IMR-90 (cell line): ENCODE measurements around the gene SPAG16. TPM values are rescaled to one million over a fixed set of nuclear protein-coding genes. Genes with fewer than 3 reads are reported as not detected.

ENCODE experiments used
- ATAC-seq: fragments of 200-7000 bp; cut with Tn5 transposase; 2 replicates; pipeline ENCODE4 v1.9.1; 2020; ENCODE audit warnings: low read depth, mild to moderate bottlenecking, moderate library complexity
- BruUV-seq: library from RNA; stranded (reverse); fragments of 400-500 nt; replicated peaks from 2 replicates; lab custom pipeline; 2021; lab: Mats Ljungman, UMichigan
- CTCF ChIA-PET: fragments of 300-600 bp; formaldehyde crosslinking; extraction: SDS; loops from one replicate; lab custom pipeline; 2021; ENCODE audit warnings: antibody characterized with exemption; lab: Yijun Ruan, JAX
- POLR2A ChIA-PET: fragments of 300-600 bp; sonication (Branson Sonifier 250); formaldehyde crosslinking; loops from one replicate; lab custom pipeline; 2022; ENCODE audit warnings: antibody characterized with exemption; ENCODE audit not compliant: unreplicated experiment; lab: Charles Lee
- DNase-seq: peaks from one replicate; pipeline ENCODE4 v3.0.0; 2013
- H2AFZ ChIP-seq: replicated peaks from 2 replicates; pipeline ENCODE3; 2013; ENCODE audit warnings: low read length, mild to moderate bottlenecking; ENCODE audit not compliant: poor library complexity
- H2AK5ac ChIP-seq: 2 replicates; pipeline ENCODE4 v1.6.1; 2013; ENCODE audit warnings: low read depth, low read length, inconsistent platforms
- H2AK9ac ChIP-seq: replicated peaks from 2 replicates; pipeline ENCODE3; 2013; ENCODE audit warnings: mild to moderate bottlenecking, low read depth, low read length, moderate library complexity; ENCODE audit not compliant: poor library complexity
- H2BK120ac ChIP-seq: 2 replicates; pipeline ENCODE4 v1.6.1; 2013; ENCODE audit warnings: low read depth, low read length, inconsistent platforms
- H2BK15ac ChIP-seq: 3 replicates; pipeline ENCODE4 v1.6.1; 2013; ENCODE audit warnings: low read depth, low read length, inconsistent platforms
- H2BK20ac ChIP-seq: 2 replicates; pipeline ENCODE4 v1.6.1; 2013; ENCODE audit warnings: low read depth, mild to moderate bottlenecking, inconsistent platforms, low read length, moderate library complexity
- H2BK5ac ChIP-seq: 2 replicates; pipeline ENCODE4 v1.6.1; 2013; ENCODE audit warnings: mild to moderate bottlenecking, low read depth, low read length, inconsistent platforms; ENCODE audit not compliant: poor library complexity, severe bottlenecking
- H3K14ac ChIP-seq: replicated peaks from 2 replicates; pipeline ENCODE4 v1.6.1; 2013; ENCODE audit warnings: low read depth, low read length, inconsistent platforms
- H3K18ac ChIP-seq: 2 replicates; pipeline ENCODE4 v1.6.1; 2013; ENCODE audit warnings: low read depth, low read length, control low read depth
- H3K23ac ChIP-seq: 2 replicates; pipeline ENCODE4 v1.6.1; 2013; ENCODE audit warnings: low read depth, low read length, inconsistent platforms
- H3K27ac ChIP-seq: 2 replicates; pipeline ENCODE4 v1.5.1; 2013; ENCODE audit warnings: mild to moderate bottlenecking, control low read depth, low read length; ENCODE audit not compliant: insufficient read depth
- H3K27me3 ChIP-seq: 2 replicates; pipeline ENCODE4 v1.6.1; 2013; ENCODE audit warnings: low read length; ENCODE audit not compliant: control insufficient read depth, insufficient read depth
- H3K36me3 ChIP-seq: 2 replicates; pipeline ENCODE4 v1.6.1; 2013; ENCODE audit warnings: low read length, mixed read lengths; ENCODE audit not compliant: control insufficient read depth, insufficient read depth
- H3K4ac ChIP-seq: 2 replicates; pipeline ENCODE4 v1.6.1; 2013; ENCODE audit warnings: low read depth, low read length, inconsistent platforms
- H3K4me1 ChIP-seq: 2 replicates; pipeline ENCODE4 v1.6.1; 2013; ENCODE audit warnings: low read length, mixed read lengths; ENCODE audit not compliant: control insufficient read depth, insufficient read depth
- H3K4me2 ChIP-seq: 2 replicates; pipeline ENCODE4 v1.6.1; 2013; ENCODE audit warnings: low read depth, mild to moderate bottlenecking, control low read depth, low read length, moderate library complexity
- H3K4me3 ChIP-seq: 2 replicates; pipeline ENCODE4 v1.5.1; 2013; ENCODE audit warnings: low read depth, mild to moderate bottlenecking, control low read depth, low read length, moderate library complexity; ENCODE audit not compliant: insufficient read depth
- H3K56ac ChIP-seq: 2 replicates; pipeline ENCODE4 v1.6.1; 2013; ENCODE audit warnings: low read length, inconsistent platforms; ENCODE audit not compliant: insufficient read depth; ENCODE audit errors: extremely low read depth
- H3K79me1 ChIP-seq, 2 experiments: 2 replicates each; pipeline ENCODE4 v1.6.1; 2013; ENCODE audit warnings: low read length in 2 of 2, inconsistent platforms in 1 of 2, low read depth in 1 of 2
- H3K9ac ChIP-seq: 2 replicates; pipeline ENCODE4 v1.6.1; 2013; ENCODE audit warnings: low read depth, low read length, control low read depth
- H3K9me1 ChIP-seq: 2 replicates; pipeline ENCODE4 v1.6.1; 2013; ENCODE audit warnings: low read length, inconsistent platforms; ENCODE audit not compliant: insufficient read depth
- H3K9me3 ChIP-seq: 2 replicates; pipeline ENCODE4 v1.6.1; 2013; ENCODE audit warnings: low read length; ENCODE audit not compliant: control insufficient read depth, insufficient read depth
- H4K20me1 ChIP-seq: 2 replicates; pipeline ENCODE4 v1.6.1; 2013; ENCODE audit warnings: low read length, inconsistent platforms; ENCODE audit not compliant: insufficient read depth
- H4K5ac ChIP-seq: 2 replicates; pipeline ENCODE4 v1.6.1; 2013; ENCODE audit warnings: mild to moderate bottlenecking, low read depth, low read length, control low read depth
- H4K8ac ChIP-seq, 2 experiments: 2 replicates each; pipeline ENCODE4 v1.6.1; 2013; ENCODE audit warnings: low read depth in 2 of 2, low read length in 2 of 2, control low read depth in 1 of 2, inconsistent platforms in 1 of 2
- H4K91ac ChIP-seq: 2 replicates; pipeline ENCODE4 v1.6.1; 2013; ENCODE audit warnings: low read depth, low read length, inconsistent platforms; ENCODE audit not compliant: insufficient read depth
- BHLHE40 ChIP-seq: fragments of 150-350 bp; IDR thresholded peaks from 2 replicates; pipeline ENCODE4 v1.6.1; 2016; ENCODE audit warnings: mild to moderate bottlenecking, low read depth, low read length
- CEBPB ChIP-seq: IDR thresholded peaks from 2 replicates; pipeline ENCODE4 v1.6.1; 2012; ENCODE audit warnings: low read depth, low read length, improper control_type of control experiment
- CHD1 ChIP-seq: IDR thresholded peaks from 2 replicates; pipeline ENCODE4 v1.6.1; 2012; ENCODE audit warnings: low read depth, low read length, improper control_type of control experiment
- CTCF ChIP-seq: conservative IDR thresholded peaks from 2 replicates; pipeline ENCODE4 v1.5.1; 2012; ENCODE audit warnings: mild to moderate bottlenecking, low read depth, low read length, improper control_type of control experiment
- ELK1 ChIP-seq: fragments of 150-350 bp; IDR thresholded peaks from 2 replicates; pipeline ENCODE4 v1.6.1; 2016; ENCODE audit warnings: low read depth, mild to moderate bottlenecking, low read length, moderate library complexity, borderline replicate concordance
- FOS ChIP-seq: fragments of 150-350 bp; IDR thresholded peaks from 2 replicates; pipeline ENCODE4 v1.6.1; 2016; ENCODE audit warnings: low read depth, low read length
- MAFK ChIP-seq: IDR thresholded peaks from 2 replicates; pipeline ENCODE4 v1.6.1; 2012; ENCODE audit warnings: low read depth, low read length, improper control_type of control experiment
- MAZ ChIP-seq: IDR thresholded peaks from 2 replicates; pipeline ENCODE4 v1.6.1; 2012; ENCODE audit warnings: low read depth, mild to moderate bottlenecking, low read length, improper control_type of control experiment, moderate library complexity, borderline replicate concordance
- MXI1 ChIP-seq: IDR thresholded peaks from 2 replicates; pipeline ENCODE4 v1.6.1; 2012; ENCODE audit warnings: low read depth, mild to moderate bottlenecking, low read length, moderate library complexity, borderline replicate concordance
- NFE2L2 ChIP-seq: fragments of 150-350 bp; IDR thresholded peaks from 2 replicates; pipeline ENCODE4 v1.6.1; 2016; ENCODE audit warnings: low read depth, mild to moderate bottlenecking, low read length
- POLR2A ChIP-seq: IDR thresholded peaks from 2 replicates; pipeline ENCODE4 v1.6.1; 2012; ENCODE audit warnings: mild to moderate bottlenecking, low read depth, low read length
- RAD21 ChIP-seq: IDR thresholded peaks from 2 replicates; pipeline ENCODE4 v1.6.1; 2012; ENCODE audit warnings: low read length, improper control_type of control experiment
- RCOR1 ChIP-seq: IDR thresholded peaks from 2 replicates; pipeline ENCODE4 v1.6.1; 2012; ENCODE audit warnings: mild to moderate bottlenecking, low read length, improper control_type of control experiment; ENCODE audit not compliant: insufficient replicate concordance
- RFX5 ChIP-seq: IDR thresholded peaks from 2 replicates; pipeline ENCODE4 v1.8.0; 2012; ENCODE audit warnings: low read depth, mild to moderate bottlenecking, low read length, moderate library complexity
- SMC3 ChIP-seq: fragments of 150-350 bp; IDR thresholded peaks from 2 replicates; pipeline ENCODE4 v1.6.1; 2016; ENCODE audit warnings: low read depth, mild to moderate bottlenecking, antibody characterized with exemption, low read length, moderate library complexity
- USF2 ChIP-seq: fragments of 150-350 bp; IDR thresholded peaks from 2 replicates; pipeline ENCODE4 v1.6.1; 2017; ENCODE audit warnings: mild to moderate bottlenecking, antibody characterized with exemption, low read length, low read depth
- WGBS, 2 experiments: methylation state at CpG; one replicate each; pipeline versions ENCODE4 v1.1.5 to v1.1.7; 2013; ENCODE audit warnings: missing lambda C conversion rate in 2 of 2; ENCODE audit not compliant: insufficient read length in 1 of 2; ENCODE audit errors: extremely low coverage in 2 of 2; 5-methylcytosine and 5-hydroxymethylcytosine counted together
- dilution Hi-C: fragments of 300-500 bp; cut with HindIII; formaldehyde crosslinking; loops from one replicate; pipeline ENCODE4 v1.14.3; 2018; ENCODE audit warnings: low sequenced_read_pairs; ENCODE audit not compliant: unreplicated experiment
- in situ Hi-C: fragments of 300-500 bp; cut with MboI; formaldehyde crosslinking; loops from 3 replicates; pipeline ENCODE4 v1.14.3; 2019; ENCODE audit warnings: low sequenced_read_pairs, inconsistent platforms, mixed read lengths
- intact Hi-C: fragments of 100-400 bp; cut with micrococcal nuclease; formaldehyde crosslinking; loops from 2 replicates; pipeline ENCODE4 v1.10.0; 2022
- polyA plus RNA-seq, 3 experiments: library from polyadenylated mRNA; depleted of rRNA; stranded (reverse); fragments of >200 nt; gene quantifications; 2 replicates each; pipeline ENCODE4 v1.2.3, GENCODE V29; 2012; ENCODE audit warnings: low replicate concordance in 1 of 3
- total RNA-seq: library from RNA; depleted of rRNA; stranded (reverse); fragments of >200 nt; gene quantifications from 2 replicates; pipeline ENCODE4 v1.2.3, GENCODE V29; 2012

SPAG16 gene
- total and polyA plus RNA-seq, 2 of the 4 experiments (the other 2 are of a cell fraction) = 7.3 to 13.5 TPM

GRCh38 chr2:213710164-213710563 lies 425.9 kb downstream of the SPAG16 start:
- H4K20me1 ChIP-seq = no peaks in the 10 kb centered on the region
- H3K9me1 ChIP-seq = no peaks in the 10 kb centered on the region
- ATAC-seq (no peak), DNase-seq (no peak)
- H3K23ac ChIP-seq = no peak overlapping the region
- no peak overlapping the region for H2BK15ac ChIP-seq
- no peak overlapping the region for H3K4me3 ChIP-seq
- no peak overlapping the region for H2AFZ ChIP-seq
- H2AK9ac ChIP-seq = no peak overlapping the region
- no peak overlapping the region for H4K8ac ChIP-seq
- TF ChIP-seq FOS (no peak), CEBPB (no peak), BHLHE40 (no peak), USF2 (no peak), MAFK (no peak), RAD21 (no peak), NFE2L2 (no peak), CTCF (no peak), SMC3 (no peak), CHD1 (no peak), POLR2A (no peak), ELK1 (no peak), MXI1 (no peak), RFX5 (no peak), MAZ (no peak), RCOR1 (no peak)
- H3K9ac ChIP-seq = no peak overlapping the region
- in situ Hi-C loops = no loop called here
- H3K56ac ChIP-seq = no peak overlapping the region
- WGBS, 2 experiments = no CpG with 5 or more reads among the region's 6 CpGs
- no peak overlapping the region for H3K14ac ChIP-seq
- H2BK120ac ChIP-seq = no peak overlapping the region
- H3K36me3 ChIP-seq = no peaks in the 10 kb centered on the region
- H2BK20ac ChIP-seq = no peak overlapping the region
- H3K27ac ChIP-seq = no peak overlapping the region
- dilution Hi-C loops = no loop called here
- H3K4me2 ChIP-seq = no peak overlapping the region
- H3K4me1 ChIP-seq = no peaks in the 10 kb centered on the region
- no peak overlapping the region for H2AK5ac ChIP-seq
- no peaks in the 10 kb centered on the region for H3K79me1 ChIP-seq
- CTCF ChIA-PET = no interaction called here
- intact Hi-C loops = no loop called here
- no TSS peak for BruUV-seq
- POLR2A ChIA-PET = no interaction called here
- no peak overlapping the region for H3K18ac ChIP-seq
- H3K4ac ChIP-seq = no peak overlapping the region
- no peak overlapping the region for H4K5ac ChIP-seq
- no peak overlapping the region for H2BK5ac ChIP-seq
- H3K27me3 ChIP-seq = no peaks in the 10 kb centered on the region
- H3K9me3 ChIP-seq = no peaks in the 10 kb centered on the region
- no peak overlapping the region for H4K91ac ChIP-seq
